Measurements from ENCODE around the gene PAPPA.

PAPPA gene

GRCh38 chr9:116436121-116436520, 282.5 kb downstream of the PAPPA start:
- no peak for DNase-seq

GRCh38 chr9:116437411-116438370, 284.1 kb downstream of the PAPPA start:
- no peak for DNase-seq

- DNase-seq = no peak
Observed at GRCh38 chr9:116442528-116442927, 288.9 kb downstream of the PAPPA start.

GRCh38 chr9:116447934-116448333, 294.3 kb downstream of the PAPPA start:
- no peak for DNase-seq

GRCh38 chr9:116448431-116448830, 294.8 kb downstream of the PAPPA start:
- no peak for DNase-seq

- no peak for DNase-seq
Observed at GRCh38 chr9:116449949-116450348, 296.4 kb downstream of the PAPPA start.

GRCh38 chr9:116450378-116451139, 297.0 kb downstream of the PAPPA start:
- DNase-seq = no peak

- no peak for DNase-seq
Observed at GRCh38 chr9:116451500-116452115, 298.0 kb downstream of the PAPPA start.
